K562 (cell line): ENCODE data around the gene NVL. TPM values are rescaled to one million over a fixed set of nuclear protein-coding genes. Genes with fewer than 3 reads are reported as not detected.

Experiments used
- C11orf30 ChIP-seq: fragments of 450-650 bp; IDR thresholded peaks from 2 replicates; pipeline ENCODE4 v1.6.1; 2016; ENCODE audit warnings: low read depth, mild to moderate bottlenecking
- EWSR1 ChIP-seq: fragments of 450-650 bp; IDR thresholded peaks from 2 replicates; pipeline ENCODE4 v1.6.1; 2018; ENCODE audit warnings: borderline replicate concordance, mild to moderate bottlenecking, low read depth, moderate library complexity; ENCODE audit not compliant: partially characterized antibody
- FOXA1 ChIP-seq: fragments of 450-650 bp; IDR thresholded peaks from 2 replicates; pipeline ENCODE4 v1.6.1; 2016; ENCODE audit warnings: mild to moderate bottlenecking, borderline replicate concordance
- HMG20A ChIP-seq: fragments of 450-650 bp; formaldehyde crosslinking; conservative IDR thresholded peaks from 2 replicates; pipeline ENCODE4 v1.4.0; 2020; ENCODE audit warnings: mild to moderate bottlenecking, mixed read lengths
- JUNB ChIP-seq: fragments of 450-650 bp; formaldehyde crosslinking; conservative IDR thresholded peaks from 2 replicates; pipeline ENCODE4 v1.4.0; 2020; ENCODE audit warnings: mild to moderate bottlenecking
- MAFG ChIP-seq: fragments of 450-650 bp; conservative IDR thresholded peaks from 2 replicates; pipeline ENCODE4 v1.6.1; 2016; ENCODE audit warnings: missing genetic modification characterization, missing compliant biosample characterization
- MYNN ChIP-seq, 2 experiments: sonication (generic); formaldehyde crosslinking in 1 of 2; IDR thresholded peaks; 2 replicates each; pipeline versions ENCODE4 v1.5.0 to v1.6.1; 2016 to 2020; ENCODE audit warnings: antibody characterized with exemption in 1 of 2, missing genetic modification reagents in 1 of 2
- PTTG1 ChIP-seq: fragments of 450-650 bp; IDR thresholded peaks from 2 replicates; pipeline ENCODE4 v1.6.1; 2016; ENCODE audit warnings: low read depth, mild to moderate bottlenecking, missing genetic modification characterization, missing compliant biosample characterization
- RB1 ChIP-seq: fragments of 450-650 bp; IDR thresholded peaks from 2 replicates; pipeline ENCODE4 v1.6.1; 2017; ENCODE audit warnings: low read depth, mild to moderate bottlenecking
- SMARCB1 ChIP-seq: IDR thresholded peaks from 2 replicates; pipeline ENCODE4 v1.6.1; 2011; ENCODE audit warnings: improper control_type of control experiment, low read depth; ENCODE audit not compliant: insufficient read length
- SRSF1 ChIP-seq: fragments of 200-400 bp; formaldehyde crosslinking; IDR thresholded peaks from 2 replicates; pipeline ENCODE4 v1.6.1; 2017; ENCODE audit warnings: mild to moderate bottlenecking, low read depth, low read length, moderate library complexity
- ZBTB7A ChIP-seq: IDR thresholded peaks from 2 replicates; pipeline ENCODE4 v1.6.1; 2011; ENCODE audit warnings: low read depth, mild to moderate bottlenecking, low read length, moderate library complexity, borderline replicate concordance; ENCODE audit not compliant: control insufficient read depth
- polyA plus RNA-seq, 8 experiments: library from polyadenylated mRNA; depleted of rRNA in 4 of 8; stranded (reverse) in 5 of 8; unstranded in 3 of 8; fragments of >200 nt; fragmentation: Nextera tagmentation in 2 of 8; fragmentation: Illumina TruSeq in 1 of 8; extraction: Ambion mirVana in 2 of 8; extraction: Trizol in 1 of 8; gene quantifications; 2 replicates each; pipeline versions ENCODE4 v1.2.1 to v1.2.3, GENCODE V29; 2011 to 2014; ENCODE audit warnings: inconsistent platforms in 1 of 8, missing spikeins in 1 of 8
- total RNA-seq, 7 experiments: library from RNA; depleted of rRNA in 6 of 7; stranded (reverse); fragments of >200 nt in 6 of 7; fragmentation: Illumina TruSeq in 2 of 7; extraction: Trizol in 2 of 7; gene quantifications; 2 replicates each; pipeline versions ENCODE4 v1.2.1 to v1.2.3, GENCODE V29; 2011 to 2021; ENCODE audit warnings: low replicate concordance in 1 of 7
- TF ChIP-seq, protein P1 (sequence below), 3 experiments: fragments of 200-800 bp in 1 of 3; sonication (Bioruptor generic) in 1 of 3; sonication (generic) in 1 of 3; formaldehyde crosslinking in 1 of 3; IDR thresholded peaks; 2 replicates each; pipeline versions ENCODE4 v1.6.1 to v1.8.0; 2016 to 2022; ENCODE audit warnings: mild to moderate bottlenecking in 2 of 3, missing compliant biosample characterization in 2 of 3, missing genetic modification characterization in 2 of 3, missing genetic modification reagents in 1 of 3
- TF ChIP-seq, protein P2 (sequence below): fragments of 450-650 bp; formaldehyde crosslinking; IDR thresholded peaks from 2 replicates; pipeline ENCODE4 v1.4.0; 2022; ENCODE audit warnings: missing genetic modification characterization
- TF ChIP-seq, protein P3 (sequence below): sonication (generic); formaldehyde crosslinking; IDR thresholded peaks from 2 replicates; pipeline ENCODE4 v1.9.0; 2022; ENCODE audit warnings: mild to moderate bottlenecking, missing genetic modification reagents
- TF ChIP-seq, protein P4 (sequence below): sonication (generic); formaldehyde crosslinking; IDR thresholded peaks from 2 replicates; pipeline ENCODE4 v1.8.0; 2022; ENCODE audit warnings: mild to moderate bottlenecking, low read depth, missing genetic modification reagents
- TF ChIP-seq, protein P5 (sequence below), 2 experiments: fragments of 150-350 bp in 1 of 2; IDR thresholded peaks; 2 replicates each; pipeline ENCODE4 v1.6.1; 2012 to 2016; ENCODE audit warnings: low read depth in 2 of 2, low read length in 2 of 2, mild to moderate bottlenecking in 1 of 2, moderate library complexity in 1 of 2

NVL gene
- total and polyA plus RNA-seq, 9 of the 15 experiments (the other 6 are each of a cell fraction or from before 2014, with no cell fraction given), result 32.5 to 86.6 (median 62.9) TPM

DNA sequence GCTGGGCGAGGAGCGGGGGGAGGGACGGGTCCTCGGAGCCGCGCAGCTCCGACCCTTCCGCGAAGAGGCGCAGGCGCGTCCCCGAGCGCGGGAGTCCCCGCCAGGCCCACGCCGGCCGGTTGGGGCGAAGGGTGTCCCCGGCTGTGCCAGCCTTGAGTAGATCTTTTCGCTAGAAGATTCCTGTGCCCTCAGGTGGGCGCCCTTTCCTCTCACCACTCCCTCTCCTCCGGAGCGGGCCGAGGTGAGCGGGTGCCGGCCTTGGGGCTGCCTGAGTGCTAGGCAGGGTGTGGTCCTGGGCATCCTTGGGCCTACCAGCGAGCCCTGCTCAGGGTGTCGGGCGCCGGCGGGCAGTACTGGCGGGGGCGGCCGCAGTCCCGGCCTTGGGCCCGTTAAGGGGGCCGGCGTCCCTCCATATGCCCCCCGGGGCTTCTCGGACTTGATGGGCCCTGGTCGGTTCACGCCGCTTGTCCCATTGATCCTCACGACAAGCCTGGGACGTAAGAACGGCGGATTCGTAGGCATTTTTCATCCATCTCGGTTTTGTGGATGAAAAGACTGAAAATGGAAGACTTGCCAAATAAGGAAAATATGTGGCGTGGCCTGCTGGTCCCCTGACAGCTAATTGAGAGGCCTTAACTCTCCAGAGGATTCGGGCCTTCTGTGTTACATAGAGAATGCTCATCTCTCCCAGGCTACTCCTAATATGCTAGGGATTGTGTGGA, 146.2 kb downstream of the NVL start (continued):
- TF ChIP-seq PTTG1 (tag) (no peak), MYNN (IDR thresholded peaks at IDR 0.05) (no peak), MYNN (CRISPR knock-in tag; IDR thresholded peaks at IDR 0.05) (no peak; the same call in 1 of the 2 replicates), RB1 (peak; percentile 38; the same call in 1 of the 2 replicates), FOXA1 (no peak), SRSF1 (no peak), EWSR1 (no peak), JUNB (CRISPR knock-in tag) (no peak), SMARCB1 (no peak), HMG20A (no peak), MAFG (no peak), C11orf30 (no peak), ZBTB7A (peak; percentile 12; the same call in 1 of the 2 replicates)
- TF ChIP-seq, protein P1, sequence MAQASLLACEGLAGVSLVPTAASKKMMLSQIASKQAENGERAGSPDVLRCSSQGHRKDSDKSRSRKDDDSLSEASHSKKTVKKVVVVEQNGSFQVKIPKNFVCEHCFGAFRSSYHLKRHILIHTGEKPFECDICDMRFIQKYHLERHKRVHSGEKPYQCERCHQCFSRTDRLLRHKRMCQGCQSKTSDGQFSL (CRISPR knock-in tag; IDR thresholded peaks at IDR 0.05), result peak; percentile 14
- TF ChIP-seq, protein P1 (tag; IDR thresholded peaks at IDR 0.05), result no peak
- TF ChIP-seq, protein P2, sequence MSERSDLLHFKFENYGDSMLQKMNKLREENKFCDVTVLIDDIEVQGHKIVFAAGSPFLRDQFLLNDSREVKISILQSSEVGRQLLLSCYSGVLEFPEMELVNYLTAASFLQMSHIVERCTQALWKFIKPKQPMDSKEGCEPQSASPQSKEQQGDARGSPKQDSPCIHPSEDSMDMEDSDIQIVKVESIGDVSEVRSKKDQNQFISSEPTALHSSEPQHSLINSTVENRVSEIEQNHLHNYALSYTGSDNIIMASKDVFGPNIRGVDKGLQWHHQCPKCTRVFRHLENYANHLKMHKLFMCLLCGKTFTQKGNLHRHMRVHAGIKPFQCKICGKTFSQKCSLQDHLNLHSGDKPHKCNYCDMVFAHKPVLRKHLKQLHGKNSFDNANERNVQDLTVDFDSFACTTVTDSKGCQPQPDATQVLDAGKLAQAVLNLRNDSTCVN (CRISPR knock-in tag), result no peak
- TF ChIP-seq, protein P3, sequence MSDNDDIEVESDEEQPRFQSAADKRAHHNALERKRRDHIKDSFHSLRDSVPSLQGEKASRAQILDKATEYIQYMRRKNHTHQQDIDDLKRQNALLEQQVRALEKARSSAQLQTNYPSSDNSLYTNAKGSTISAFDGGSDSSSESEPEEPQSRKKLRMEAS, result no peak
- TF ChIP-seq, protein P4, sequence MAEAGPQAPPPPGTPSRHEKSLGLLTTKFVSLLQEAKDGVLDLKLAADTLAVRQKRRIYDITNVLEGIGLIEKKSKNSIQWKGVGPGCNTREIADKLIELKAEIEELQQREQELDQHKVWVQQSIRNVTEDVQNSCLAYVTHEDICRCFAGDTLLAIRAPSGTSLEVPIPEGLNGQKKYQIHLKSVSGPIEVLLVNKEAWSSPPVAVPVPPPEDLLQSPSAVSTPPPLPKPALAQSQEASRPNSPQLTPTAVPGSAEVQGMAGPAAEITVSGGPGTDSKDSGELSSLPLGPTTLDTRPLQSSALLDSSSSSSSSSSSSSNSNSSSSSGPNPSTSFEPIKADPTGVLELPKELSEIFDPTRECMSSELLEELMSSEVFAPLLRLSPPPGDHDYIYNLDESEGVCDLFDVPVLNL, result no peak; the same call in 1 of the 2 replicates
- TF ChIP-seq, protein P5, sequence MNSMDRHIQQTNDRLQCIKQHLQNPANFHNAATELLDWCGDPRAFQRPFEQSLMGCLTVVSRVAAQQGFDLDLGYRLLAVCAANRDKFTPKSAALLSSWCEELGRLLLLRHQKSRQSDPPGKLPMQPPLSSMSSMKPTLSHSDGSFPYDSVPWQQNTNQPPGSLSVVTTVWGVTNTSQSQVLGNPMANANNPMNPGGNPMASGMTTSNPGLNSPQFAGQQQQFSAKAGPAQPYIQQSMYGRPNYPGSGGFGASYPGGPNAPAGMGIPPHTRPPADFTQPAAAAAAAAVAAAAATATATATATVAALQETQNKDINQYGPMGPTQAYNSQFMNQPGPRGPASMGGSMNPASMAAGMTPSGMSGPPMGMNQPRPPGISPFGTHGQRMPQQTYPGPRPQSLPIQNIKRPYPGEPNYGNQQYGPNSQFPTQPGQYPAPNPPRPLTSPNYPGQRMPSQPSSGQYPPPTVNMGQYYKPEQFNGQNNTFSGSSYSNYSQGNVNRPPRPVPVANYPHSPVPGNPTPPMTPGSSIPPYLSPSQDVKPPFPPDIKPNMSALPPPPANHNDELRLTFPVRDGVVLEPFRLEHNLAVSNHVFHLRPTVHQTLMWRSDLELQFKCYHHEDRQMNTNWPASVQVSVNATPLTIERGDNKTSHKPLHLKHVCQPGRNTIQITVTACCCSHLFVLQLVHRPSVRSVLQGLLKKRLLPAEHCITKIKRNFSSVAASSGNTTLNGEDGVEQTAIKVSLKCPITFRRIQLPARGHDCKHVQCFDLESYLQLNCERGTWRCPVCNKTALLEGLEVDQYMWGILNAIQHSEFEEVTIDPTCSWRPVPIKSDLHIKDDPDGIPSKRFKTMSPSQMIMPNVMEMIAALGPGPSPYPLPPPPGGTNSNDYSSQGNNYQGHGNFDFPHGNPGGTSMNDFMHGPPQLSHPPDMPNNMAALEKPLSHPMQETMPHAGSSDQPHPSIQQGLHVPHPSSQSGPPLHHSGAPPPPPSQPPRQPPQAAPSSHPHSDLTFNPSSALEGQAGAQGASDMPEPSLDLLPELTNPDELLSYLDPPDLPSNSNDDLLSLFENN (IDR thresholded peaks at IDR 0.05; ENCODE audit: low read depth in 2 of 2, low read length in 2 of 2), result no peak
